ENCODE results near the gene CMIP. TPM values are rescaled to one million over a fixed set of nuclear protein-coding genes. Genes with fewer than 3 reads are reported as not detected.

The CMIP gene
- total and polyA plus RNA-seq, 10 of the 15 experiments (the other 5 are each of a cell fraction or from before 2014, with no cell fraction given), result 1.2 to 43.2 (median 4.4) TPM

DNA sequence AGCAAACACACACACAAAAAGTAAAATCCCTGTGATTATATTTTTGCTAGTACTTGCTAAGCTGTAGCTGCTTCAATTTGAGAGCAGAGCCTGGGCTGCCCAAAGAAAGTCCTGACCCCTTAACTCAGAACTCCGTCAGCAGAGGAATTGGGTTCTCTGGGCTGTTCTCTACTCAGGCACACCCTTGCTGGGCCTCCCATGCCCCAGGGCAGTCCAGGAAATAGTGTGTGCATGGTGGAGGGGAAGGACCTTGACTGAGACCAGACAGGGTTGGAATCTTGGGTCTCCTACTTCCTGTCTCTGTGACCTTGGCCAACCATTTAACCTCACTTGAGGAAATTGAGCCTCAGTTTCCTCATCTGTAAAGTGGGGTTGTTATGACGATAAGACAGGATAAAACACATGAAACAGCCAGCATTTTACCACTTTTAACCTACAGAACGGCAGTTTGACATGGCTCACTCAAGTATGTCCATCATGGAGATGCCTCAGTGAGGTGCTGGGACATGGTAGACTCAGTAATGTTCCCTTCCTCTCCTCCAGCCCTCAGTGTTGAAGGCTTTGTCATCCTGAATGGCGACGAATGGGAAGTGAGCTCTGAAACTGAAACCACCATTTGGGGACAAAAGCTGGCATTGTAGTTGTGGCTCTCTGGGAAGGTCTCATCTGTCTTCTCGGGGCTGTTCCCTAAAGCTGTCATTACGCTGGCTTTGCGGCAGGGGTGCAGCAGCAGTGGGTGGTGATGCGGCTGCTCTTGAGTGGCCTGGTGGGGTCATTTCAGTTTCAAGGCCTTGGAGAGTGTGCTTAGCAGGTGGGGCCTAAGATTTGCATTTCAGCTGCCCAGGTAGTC, 74.9 kb downstream of the CMIP start (continued):
- TF ChIP-seq, protein P1, sequence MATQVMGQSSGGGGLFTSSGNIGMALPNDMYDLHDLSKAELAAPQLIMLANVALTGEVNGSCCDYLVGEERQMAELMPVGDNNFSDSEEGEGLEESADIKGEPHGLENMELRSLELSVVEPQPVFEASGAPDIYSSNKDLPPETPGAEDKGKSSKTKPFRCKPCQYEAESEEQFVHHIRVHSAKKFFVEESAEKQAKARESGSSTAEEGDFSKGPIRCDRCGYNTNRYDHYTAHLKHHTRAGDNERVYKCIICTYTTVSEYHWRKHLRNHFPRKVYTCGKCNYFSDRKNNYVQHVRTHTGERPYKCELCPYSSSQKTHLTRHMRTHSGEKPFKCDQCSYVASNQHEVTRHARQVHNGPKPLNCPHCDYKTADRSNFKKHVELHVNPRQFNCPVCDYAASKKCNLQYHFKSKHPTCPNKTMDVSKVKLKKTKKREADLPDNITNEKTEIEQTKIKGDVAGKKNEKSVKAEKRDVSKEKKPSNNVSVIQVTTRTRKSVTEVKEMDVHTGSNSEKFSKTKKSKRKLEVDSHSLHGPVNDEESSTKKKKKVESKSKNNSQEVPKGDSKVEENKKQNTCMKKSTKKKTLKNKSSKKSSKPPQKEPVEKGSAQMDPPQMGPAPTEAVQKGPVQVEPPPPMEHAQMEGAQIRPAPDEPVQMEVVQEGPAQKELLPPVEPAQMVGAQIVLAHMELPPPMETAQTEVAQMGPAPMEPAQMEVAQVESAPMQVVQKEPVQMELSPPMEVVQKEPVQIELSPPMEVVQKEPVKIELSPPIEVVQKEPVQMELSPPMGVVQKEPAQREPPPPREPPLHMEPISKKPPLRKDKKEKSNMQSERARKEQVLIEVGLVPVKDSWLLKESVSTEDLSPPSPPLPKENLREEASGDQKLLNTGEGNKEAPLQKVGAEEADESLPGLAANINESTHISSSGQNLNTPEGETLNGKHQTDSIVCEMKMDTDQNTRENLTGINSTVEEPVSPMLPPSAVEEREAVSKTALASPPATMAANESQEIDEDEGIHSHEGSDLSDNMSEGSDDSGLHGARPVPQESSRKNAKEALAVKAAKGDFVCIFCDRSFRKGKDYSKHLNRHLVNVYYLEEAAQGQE (IDR thresholded peaks at IDR 0.05; ENCODE audit: low read depth, low read length), result no peak
- TF ChIP-seq SIX5 (IDR thresholded peaks at IDR 0.05; ENCODE audit: low read depth, low read length, severe bottlenecking), result no peak
- 0 out of 2 replicates have a peak, but pooled peaks have one; percentile 44 for TF ChIP-seq DPF2 (IDR thresholded peaks at IDR 0.05)
- no peak for TF ChIP-seq NFYA (IDR thresholded peaks at IDR 0.05; ENCODE audit: borderline replicate concordance, low read depth, low read length)
- peak; percentile 78 for TF ChIP-seq EED (IDR thresholded peaks at IDR 0.05; ENCODE audit: low read depth)
- no peak for TF ChIP-seq BMI1 (IDR thresholded peaks at IDR 0.05; ENCODE audit: borderline replicate concordance)
- no peak for TF ChIP-seq ATF7 (IDR thresholded peaks at IDR 0.05; ENCODE audit: low read depth)
- TF ChIP-seq ZNF24 (IDR thresholded peaks at IDR 0.05), result no peak
- TF ChIP-seq MYB (IDR thresholded peaks at IDR 0.05; ENCODE audit: borderline replicate concordance, low read depth, low read length), result no peak
- TF ChIP-seq SMARCA5 (IDR thresholded peaks at IDR 0.05), result no peak
- TF ChIP-seq, protein P2, sequence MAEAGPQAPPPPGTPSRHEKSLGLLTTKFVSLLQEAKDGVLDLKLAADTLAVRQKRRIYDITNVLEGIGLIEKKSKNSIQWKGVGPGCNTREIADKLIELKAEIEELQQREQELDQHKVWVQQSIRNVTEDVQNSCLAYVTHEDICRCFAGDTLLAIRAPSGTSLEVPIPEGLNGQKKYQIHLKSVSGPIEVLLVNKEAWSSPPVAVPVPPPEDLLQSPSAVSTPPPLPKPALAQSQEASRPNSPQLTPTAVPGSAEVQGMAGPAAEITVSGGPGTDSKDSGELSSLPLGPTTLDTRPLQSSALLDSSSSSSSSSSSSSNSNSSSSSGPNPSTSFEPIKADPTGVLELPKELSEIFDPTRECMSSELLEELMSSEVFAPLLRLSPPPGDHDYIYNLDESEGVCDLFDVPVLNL (IDR thresholded peaks at IDR 0.05; ENCODE audit: low read depth, low read length), result no peak
- TF ChIP-seq, protein P3, sequence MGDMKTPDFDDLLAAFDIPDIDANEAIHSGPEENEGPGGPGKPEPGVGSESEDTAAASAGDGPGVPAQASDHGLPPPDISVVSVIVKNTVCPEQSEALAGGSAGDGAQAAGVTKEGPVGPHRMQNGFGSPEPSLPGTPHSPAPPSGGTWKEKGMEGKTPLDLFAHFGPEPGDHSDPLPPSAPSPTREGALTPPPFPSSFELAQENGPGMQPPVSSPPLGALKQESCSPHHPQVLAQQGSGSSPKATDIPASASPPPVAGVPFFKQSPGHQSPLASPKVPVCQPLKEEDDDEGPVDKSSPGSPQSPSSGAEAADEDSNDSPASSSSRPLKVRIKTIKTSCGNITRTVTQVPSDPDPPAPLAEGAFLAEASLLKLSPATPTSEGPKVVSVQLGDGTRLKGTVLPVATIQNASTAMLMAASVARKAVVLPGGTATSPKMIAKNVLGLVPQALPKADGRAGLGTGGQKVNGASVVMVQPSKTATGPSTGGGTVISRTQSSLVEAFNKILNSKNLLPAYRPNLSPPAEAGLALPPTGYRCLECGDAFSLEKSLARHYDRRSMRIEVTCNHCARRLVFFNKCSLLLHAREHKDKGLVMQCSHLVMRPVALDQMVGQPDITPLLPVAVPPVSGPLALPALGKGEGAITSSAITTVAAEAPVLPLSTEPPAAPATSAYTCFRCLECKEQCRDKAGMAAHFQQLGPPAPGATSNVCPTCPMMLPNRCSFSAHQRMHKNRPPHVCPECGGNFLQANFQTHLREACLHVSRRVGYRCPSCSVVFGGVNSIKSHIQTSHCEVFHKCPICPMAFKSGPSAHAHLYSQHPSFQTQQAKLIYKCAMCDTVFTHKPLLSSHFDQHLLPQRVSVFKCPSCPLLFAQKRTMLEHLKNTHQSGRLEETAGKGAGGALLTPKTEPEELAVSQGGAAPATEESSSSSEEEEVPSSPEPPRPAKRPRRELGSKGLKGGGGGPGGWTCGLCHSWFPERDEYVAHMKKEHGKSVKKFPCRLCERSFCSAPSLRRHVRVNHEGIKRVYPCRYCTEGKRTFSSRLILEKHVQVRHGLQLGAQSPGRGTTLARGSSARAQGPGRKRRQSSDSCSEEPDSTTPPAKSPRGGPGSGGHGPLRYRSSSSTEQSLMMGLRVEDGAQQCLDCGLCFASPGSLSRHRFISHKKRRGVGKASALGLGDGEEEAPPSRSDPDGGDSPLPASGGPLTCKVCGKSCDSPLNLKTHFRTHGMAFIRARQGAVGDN (IDR thresholded peaks at IDR 0.05), result no peak
- TF ChIP-seq SPI1 (IDR thresholded peaks at IDR 0.05; ENCODE audit: borderline replicate concordance, insufficient read depth, low read depth, low read length), result peak; percentile 67; the same call in 1 of the 2 replicates
- TF ChIP-seq TARDBP (IDR thresholded peaks at IDR 0.05; ENCODE audit: borderline replicate concordance), result no peak
- peak; percentile 54 for TF ChIP-seq MTA2 (IDR thresholded peaks at IDR 0.05; ENCODE audit: low read depth)
- TF ChIP-seq EGR1 (IDR thresholded peaks at IDR 0.05; ENCODE audit: borderline replicate concordance in 1 of 2, low read depth in 2 of 2, low read length in 2 of 2), result peak in 1 of 2 experiments; percentile 22; a peak in 1 of 3 replicates
- TF ChIP-seq IKZF1 (conservative IDR thresholded peaks at IDR 0.05), result peak; percentile 85
- TF ChIP-seq, protein P4, sequence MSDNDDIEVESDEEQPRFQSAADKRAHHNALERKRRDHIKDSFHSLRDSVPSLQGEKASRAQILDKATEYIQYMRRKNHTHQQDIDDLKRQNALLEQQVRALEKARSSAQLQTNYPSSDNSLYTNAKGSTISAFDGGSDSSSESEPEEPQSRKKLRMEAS (IDR thresholded peaks at IDR 0.05; ENCODE audit: low read depth, low read length), result no peak
- no peak for TF ChIP-seq PML (IDR thresholded peaks at IDR 0.05; ENCODE audit: low read length)
- no peak for TF ChIP-seq FOS (IDR thresholded peaks at IDR 0.05; ENCODE audit: borderline replicate concordance, extremely low read depth, insufficient read length)

Data from GM12878 (cell line).